Measurements from ENCODE around the gene BUD23.
"Not testable (repeated sequence)": the region's sequence is repeated elsewhere in the genome, so short reads cannot be mapped to it uniquely, and the experiment has no call there.

The BUD23 gene

DNA sequence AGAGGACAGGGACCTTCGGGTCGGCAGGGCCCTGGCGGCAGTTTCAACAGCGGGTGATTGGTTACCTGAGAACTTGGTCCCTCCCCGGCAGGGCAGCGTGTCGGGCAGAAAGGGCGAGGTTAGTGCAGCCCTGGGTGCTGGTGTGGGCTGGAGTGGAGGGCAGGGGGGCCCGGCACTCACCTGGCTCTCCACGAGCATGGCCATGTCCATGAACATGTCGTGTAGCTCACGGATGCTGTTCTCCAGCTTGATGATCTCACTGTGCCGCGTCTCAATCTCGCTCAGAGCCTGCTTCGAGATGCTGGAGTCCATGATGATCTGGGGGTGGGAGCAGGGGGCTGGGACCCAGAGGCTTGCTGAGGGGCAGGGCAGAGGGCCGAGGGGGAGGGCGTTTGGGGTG is 19.3 kb downstream of the BUD23 start:
- DNase-seq: no peak

- no peak for DNase-seq
Measured at GRCh38 chr7:73703225-73703624, 19.8 kb downstream of the BUD23 start.

DNA sequence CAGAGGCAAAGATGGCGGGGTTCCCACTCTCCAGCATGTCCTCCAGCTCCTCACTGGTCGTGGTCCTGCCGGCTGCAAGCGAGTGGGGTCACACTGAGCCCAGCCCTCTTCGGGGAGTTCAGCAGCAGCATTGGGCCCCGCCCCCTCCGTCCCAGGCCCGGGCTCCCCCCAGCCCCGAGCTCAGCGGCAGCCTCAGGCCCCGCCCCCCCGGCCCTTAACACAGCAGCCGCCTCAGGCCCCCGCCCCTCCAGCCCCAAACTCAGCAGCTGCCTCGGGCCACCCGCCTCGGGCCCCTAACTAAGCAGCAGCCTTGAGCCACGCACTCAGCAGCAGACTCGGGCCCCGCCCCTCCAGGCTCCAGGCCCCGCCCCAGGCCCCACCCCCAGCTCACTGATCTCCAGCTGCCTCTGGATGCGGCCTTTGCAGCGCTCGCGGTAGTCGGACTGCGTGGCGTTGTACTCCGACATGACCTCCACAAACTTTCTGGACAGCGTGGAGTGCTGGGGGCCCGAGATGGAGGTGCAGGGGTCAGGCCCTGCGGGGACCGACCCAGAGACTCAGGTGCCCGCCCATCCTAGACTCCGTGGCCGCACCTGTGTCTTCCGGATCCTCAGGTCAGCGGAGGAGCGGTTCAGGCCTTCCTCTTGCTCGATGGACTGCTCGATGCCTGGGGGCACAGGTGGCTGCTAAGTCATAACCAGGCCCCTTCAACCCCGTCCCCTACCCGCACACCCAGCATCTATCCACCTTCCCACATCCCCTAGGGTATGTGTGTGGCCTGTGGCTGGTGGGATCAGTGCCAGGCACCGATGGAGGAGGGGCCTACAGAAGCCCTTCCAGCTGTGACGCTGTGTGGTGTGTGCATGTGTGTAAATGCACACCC is 20.6 kb downstream of the BUD23 start:
- peak; percentile 23 to 47 for DNase-seq

- no peak for DNase-seq
Measured at GRCh38 chr7:73704640-73705550, 21.5 kb downstream of the BUD23 start.

DNA sequence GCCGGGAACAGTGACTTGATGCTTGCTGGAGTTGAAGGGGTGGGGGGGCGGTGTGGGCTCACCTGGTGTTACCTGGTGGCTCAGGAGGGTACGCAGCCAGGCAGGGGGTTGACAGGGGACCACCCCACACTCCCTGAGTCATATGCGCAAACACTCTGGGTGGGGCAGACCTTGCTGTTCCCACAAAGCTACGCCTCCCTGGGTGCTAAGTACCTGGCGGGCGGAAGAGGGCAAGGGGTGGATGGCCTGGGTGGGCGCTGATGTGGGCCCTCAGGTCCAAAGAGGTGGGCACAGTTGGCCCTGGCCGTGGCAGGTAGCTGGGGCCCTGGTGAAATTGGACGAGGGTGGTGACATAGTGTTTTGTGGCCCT is 22.1 kb downstream of the BUD23 start:
- DNase-seq: no peak

DNA sequence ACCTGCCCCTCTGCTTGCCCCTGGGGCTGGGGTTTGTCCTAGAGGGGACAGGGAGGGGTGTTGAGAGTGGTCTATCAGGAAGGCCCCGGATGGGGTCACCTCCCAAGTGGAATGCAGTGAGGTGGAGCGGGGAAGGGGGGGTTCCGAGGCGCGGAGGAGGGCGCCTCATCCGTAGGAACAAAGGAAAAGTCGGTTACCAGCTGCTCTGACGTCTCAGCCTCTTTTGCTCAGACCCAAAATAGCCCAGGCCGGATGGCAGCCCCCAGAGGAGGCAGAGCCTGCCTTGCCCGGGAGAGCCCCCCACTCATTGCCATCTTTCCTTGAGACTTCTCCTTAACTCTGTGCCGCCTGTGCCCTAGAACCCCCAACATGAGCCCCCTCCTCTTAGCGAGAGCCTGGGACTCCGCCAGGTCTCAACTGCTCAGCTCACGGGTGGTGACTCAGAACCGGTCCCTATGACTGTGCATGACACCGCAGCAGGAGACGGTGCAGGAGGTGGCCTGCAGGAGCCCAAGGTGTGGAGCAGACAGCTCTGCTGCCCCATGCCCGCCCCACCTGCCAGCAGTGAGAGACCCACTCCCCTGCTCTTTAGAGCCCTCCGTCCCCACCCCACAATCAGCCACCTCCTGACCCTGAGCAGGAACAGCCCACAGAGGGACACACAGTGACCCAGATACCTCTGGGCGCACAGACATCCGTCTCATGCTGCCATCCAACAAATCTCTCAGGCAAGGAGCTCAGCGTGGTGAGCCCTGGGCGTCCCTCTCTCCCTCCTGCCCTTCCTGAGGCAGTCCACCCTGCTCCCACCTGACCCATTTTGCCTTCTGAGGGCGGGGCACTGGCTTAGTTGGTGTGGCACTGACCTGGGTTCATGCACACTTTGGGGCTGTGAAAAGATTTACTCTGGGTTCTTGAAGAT is 23.0 kb downstream of the BUD23 start:
- peak in 1 of 2 donors; percentile 36 for DNase-seq

GRCh38 chr7:73707045-73707631 is 23.7 kb downstream of the BUD23 start:
- DNase-seq: no peak

DNA sequence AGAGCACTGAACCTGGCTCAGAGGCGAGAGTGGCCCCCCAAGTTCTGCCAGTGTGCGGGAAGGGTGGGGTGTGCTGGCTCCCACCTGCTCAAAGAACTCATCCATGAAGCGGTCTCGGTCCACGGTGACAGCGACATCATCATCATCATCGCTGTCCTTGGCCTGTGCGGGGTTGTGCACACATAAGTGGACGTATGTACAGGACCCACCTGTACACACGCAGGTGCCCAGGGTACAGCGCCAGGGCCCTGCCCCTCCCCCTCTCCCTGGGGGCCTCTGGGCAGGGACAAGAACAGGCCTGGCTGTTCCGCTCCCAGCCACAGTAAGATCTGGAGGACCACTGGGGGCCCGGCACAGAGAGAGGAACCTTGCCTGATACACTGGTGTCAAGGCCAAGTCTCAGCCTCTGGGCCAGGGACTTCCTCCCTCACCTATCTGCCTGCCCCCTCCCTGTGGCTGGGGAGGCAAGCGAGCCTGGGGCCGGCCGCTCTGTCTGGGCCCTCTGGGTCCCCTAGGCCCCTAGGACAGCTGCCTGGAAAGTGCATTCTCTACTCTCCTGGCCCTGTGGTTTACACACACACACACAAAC is 25.7 kb downstream of the BUD23 start:
- no peak for DNase-seq

GRCh38 chr7:73712773-73713172 is 29.4 kb downstream of the BUD23 start:
- no peak for DNase-seq

- not testable (repeated sequence) for DNase-seq
Measured at GRCh38 chr7:73713319-73713718, 29.9 kb downstream of the BUD23 start.

DNA sequence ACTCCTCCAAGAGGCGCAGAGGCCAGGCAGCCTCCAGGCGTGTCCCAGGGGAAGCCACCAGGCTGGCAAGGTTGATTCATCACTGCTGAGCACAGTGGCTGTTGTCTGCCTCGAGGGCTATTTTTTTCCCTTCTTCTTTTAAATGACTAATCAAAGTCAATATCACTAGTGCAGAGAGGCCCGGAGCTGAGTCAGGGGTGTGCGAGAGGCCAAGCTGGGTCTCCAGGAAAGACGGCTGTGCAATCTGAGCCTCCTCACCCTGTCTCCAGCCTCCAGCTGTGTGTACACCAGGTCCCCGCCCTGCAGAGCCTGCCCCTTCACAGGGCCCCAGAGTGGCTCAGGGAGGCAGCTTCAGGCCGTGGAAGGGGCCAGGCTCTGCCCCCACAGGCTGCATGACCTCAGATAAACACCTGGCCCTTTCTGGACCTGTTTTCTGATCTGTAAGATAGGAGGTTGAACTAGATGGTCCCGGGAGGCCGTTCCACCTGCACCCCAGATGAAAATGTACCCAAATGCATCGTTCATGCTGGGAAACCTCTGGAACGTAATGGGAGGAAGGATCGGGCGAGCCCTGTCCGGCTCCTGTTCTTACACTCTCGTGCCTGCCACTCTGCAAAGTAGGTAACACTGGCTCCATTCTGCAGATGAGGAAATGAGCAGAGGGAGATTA is 32.4 kb downstream of the BUD23 start:
- peak; percentile 60 to 62 for DNase-seq

DNA sequence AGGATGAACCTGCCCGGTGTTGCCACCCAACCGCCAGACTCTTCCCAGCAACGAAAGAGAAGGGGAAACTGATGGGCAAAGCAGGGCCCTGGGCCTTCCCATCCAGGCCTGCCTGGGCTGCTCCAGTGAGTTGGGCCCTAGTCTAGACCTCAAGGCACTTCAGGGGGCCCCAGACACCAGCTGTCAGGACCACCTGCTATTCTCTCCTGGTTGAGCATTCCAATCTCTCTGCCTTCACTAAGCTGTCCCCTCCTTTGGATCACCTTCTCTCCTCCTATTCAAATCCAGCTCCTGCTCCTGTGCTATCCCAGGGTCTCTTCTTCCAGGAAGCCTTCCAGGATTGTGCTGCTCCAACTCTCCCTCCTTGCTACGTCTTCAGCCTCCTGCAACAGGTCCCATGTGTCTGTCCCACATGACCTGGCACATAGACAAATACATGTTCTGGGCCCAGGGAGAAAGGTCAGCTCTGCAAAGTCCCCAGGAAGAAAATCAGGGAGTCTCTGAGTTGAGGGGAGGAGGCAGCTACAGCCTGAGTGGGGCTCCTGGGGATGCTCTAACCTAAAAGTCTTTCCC is 33.0 kb downstream of the BUD23 start:
- DNase-seq: no peak

DNA sequence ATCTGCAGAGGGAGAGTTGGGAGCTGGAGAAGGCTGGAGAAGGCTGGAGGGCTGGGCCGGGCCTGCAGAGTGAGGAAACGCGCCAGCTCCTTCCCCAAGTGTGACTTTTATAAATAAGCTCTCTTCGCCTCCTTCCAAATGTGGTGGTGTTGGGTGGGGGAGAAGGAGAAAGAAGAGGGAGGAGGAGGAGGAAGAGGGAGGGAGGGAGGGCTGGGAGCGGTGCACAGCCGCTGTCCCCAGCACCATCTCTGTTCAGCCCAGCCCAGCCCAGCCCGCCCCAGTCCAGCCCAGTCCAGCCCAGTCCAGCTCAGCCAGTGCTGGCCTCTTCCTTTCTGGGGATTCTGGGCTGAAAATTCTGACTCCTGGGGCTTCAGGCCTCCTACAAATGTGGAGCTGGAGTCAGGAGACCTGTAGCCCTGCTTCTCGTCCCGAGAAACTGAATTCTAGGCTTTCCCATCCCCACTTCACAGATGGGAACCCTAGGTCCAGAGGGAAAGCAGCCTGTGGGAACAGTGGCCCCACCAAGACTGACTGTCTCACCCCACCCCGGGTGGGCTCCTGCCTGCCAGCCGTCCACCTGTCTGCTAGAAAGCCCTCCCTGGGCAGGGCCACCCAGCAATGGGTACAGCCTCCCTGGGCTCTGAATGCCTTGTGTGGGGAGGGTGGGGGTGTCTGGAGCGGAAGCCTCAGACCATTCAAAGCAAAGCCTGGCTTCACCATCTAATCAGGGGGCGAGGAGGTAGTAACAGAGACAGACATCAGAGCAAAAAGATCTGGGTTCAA is 33.8 kb downstream of the BUD23 start:
- DNase-seq: no peak

- peak; percentile 58 to 69 for DNase-seq
Measured at GRCh38 chr7:73717991-73718405, 34.6 kb downstream of the BUD23 start.

- DNase-seq: no peak
Measured at GRCh38 chr7:73718438-73718881, 35.1 kb downstream of the BUD23 start.

DNA sequence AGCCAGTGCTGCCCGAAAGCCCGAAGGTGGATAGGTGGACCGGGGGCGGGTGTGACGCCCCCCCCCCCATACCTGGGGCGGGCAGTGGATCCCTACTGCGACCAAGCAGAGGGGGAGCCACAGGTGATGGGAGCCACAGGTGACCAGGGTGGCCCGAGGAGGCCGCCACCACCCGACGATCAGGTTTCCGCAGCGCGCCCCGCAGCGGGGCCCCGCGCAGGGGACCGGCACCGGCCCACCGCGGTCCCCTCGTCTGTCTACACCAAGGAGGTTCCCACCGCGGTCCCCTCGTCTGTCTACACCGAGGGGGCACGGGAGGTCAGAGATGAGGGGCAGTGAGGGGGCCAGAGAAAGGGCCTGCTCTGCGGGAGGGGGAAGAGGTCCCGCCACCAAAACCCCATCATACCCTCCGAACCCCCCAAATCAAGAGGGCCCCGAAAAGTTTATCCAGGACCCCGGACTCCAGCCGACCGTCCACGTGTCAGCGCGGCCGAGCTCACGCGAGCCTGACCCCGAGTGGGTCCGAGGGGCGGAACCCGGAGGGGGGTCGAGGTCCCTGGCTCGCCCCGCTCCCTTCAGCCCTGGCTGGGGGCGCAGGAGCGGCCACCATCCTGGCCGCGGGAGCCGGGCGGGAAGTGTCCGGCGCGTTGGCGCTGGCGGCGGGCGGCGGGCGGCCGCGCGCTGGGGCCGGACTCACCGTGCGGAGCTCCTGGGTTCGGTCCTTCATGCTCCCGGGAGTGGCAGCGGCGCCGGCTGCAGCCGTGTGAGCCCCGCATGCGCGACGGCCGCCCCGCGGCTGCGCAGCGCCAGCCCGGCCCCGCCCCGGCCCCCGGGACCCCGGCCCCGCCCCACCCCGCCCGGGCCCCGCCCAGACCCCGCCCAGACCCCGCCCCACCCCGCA is 35.8 kb downstream of the BUD23 start, which contains the start of gene STX1A:
Gene STX1A, minus strand, starts transcription at position 765 of the 901 bp plus-strand sequence. Its CDS starts 38 bp downstream, at position 727.
- DNase-seq: peak; percentile 62 to 67

DNA sequence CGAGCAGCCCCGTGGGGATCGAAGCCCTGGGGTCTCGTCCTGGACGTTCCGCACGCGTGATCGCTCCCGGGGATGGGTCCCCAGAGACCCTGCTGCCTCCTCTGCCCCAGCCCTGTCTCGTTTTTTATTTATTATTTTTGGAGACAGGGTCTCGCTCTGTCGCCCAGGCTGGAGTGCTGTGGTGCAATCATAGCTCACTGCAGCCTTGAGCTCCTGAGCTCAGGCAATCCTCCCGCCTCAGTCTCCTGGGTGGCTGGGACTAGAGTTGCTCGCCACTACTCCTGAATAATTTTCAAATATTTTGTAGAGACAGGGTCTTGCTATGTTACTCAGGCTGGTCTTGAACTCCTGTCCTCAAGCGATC is 36.4 kb downstream of the BUD23 start:
- no peak for DNase-seq

DNA sequence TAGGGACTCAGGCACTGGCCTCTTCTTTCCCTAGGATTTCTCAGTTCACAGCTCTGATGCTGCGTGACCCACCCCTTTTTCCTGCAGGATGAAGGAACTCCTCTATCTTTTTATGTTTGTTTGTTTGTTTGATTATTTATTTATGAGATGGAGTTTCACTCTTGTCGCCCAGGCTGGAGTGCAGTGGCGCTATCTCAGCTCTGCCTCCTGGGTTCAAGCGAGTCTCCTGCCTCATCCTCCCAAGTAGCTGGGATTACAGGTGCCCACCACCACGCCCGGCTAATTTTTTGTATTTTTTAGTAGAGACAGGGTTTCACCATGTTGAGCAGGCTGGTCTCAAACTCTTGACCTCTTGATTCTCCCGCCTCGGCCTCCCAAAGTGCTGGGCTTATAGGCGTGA is 37.0 kb downstream of the BUD23 start:
- DNase-seq: not testable (repeated sequence)

DNA sequence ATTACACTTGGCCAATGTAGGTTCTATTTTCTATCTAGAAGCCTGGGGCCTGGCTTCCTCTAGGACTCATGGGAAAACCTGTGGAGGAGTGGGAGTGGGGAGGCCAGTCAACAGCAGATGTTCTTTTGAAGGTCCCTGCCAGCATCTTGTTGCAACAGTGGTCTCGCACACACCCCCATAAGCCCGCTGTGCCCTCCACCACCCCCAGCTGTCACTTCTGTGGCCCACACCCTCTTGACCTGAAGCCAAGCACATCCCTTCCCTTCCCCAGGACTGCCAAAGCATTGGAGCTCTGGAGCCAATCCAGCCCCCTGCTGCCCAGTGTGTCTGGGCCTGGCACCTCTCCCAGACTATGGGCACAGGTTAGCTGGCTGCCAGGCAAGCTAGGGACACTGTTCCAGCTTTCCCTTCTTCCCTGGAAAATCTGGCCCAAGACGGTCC is 38.0 kb downstream of the BUD23 start:
- DNase-seq: no peak
